SK-MEL-5 (cell line): ENCODE measurements around the gene TSPAN7. TPM values are rescaled to one million over a fixed set of nuclear protein-coding genes. Genes with fewer than 3 reads are reported as not detected.

ENCODE experiments used
- DNase-seq: peaks from one replicate; pipeline ENCODE4 v3.0.0-alpha.2; 2016; ENCODE audit warnings: low read depth, low spot score
- in situ Hi-C: cut with HindIII; loops from 2 replicates; pipeline ENCODE4 v1.10.0; 2016; ENCODE audit warnings: low sequenced_read_pairs, high pct_unique_total_duplicates, low pct_unique_long_range_greater_than_20kb
- total RNA-seq: library from RNA; depleted of rRNA; stranded (reverse); fragments of >200 nt; shearing (Covaris generic); gene quantifications from 2 replicates; pipeline ENCODE4 v1.2.3, GENCODE V29; 2014

TSPAN7 gene
- total RNA-seq, 1 experiment from 2014 or later = 0.74 TPM

DNA sequence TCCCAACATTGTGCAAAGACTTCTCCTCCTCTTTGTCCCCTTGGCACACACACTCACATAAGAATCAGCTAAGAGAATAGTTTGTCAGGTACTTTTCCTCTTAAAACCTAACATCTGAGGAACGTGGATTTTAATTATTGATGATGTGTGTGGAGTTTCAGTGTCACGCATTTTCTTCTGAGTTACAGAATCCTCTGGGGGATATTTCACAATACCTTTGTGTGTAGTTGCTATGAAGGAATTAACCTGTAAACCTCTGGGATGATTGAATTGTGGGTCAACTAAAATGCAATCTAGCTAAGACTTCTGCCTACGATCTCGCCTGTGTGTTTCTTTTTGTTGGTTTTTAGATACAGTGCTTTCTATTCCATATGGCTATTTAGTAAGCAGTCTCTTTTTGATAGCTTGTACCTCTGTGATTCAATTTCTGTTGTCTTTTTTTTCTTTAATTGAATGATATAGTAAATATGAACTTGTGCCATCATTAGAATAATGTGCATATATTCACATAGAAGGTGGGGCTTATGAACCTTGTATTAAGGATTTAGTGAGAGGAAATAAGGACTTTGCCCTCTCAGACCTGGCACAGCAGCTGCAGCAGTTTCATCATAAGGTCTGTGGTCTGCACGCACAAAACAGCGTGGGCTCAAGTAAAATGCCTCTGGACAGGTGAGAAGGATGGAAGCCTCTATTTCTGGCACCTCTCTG is 99.2 kb downstream of the TSPAN7 start:
- DNase-seq = no peak
- in situ Hi-C loops = no loop called here

DNA sequence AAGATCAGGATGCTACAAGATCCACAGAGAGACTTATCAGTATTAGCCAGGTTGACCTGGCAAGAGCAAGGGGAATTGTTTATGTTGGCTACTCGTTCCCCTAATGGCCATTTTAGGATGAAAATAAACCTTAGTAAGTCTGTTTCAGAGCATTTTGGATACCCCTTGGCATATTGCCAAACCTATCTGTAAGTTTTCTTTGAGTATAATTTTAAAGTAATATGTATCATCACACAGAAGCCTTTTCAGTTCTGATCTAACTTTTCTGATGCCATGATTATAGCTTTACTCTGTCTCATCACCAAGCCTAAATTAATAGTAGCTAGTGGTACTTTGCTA is 99.7 kb downstream of the TSPAN7 start:
- in situ Hi-C loops = no loop called here
- DNase-seq = no peak

DNA sequence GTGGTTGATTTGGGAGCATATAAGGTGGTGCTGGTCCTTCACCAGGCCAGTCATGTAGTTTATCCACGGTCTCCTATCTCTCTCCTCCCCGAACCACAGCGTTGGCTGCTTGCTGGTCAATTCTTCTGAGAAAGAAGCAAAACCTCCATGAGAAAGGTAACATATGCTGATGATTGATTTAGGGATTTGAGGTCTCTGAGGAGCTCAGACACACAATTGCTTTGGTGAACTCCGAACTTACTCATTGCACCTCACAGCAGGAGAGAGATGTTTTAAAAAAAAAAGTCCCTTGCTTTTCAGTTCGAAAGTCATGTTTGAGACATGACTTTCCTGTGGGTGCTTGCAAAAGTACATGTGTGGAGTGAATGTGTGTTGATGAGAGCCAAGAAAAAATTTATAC is 100.2 kb downstream of the TSPAN7 start:
- in situ Hi-C loops = no loop called here
- DNase-seq = no peak

DNA sequence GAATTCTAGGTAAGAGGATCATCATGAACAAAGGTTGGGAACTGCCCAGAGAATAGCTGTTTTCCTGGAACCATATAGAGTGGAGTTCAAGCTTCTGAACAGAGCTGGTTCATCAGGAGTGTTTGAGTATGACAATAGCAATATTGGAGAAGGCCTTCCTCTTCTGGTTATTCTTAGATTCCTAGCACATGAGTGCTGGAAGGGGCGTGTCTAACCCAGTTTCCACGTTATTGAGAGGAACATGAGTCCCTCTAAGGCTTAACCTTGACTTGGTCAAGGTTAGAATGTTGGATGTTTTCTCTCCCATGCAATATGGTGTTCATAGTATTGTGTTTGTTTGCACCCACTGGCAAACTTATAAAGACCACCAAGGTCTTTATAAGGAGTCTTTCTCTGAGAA is 101.3 kb downstream of the TSPAN7 start:
- in situ Hi-C loops = no loop called here

DNA sequence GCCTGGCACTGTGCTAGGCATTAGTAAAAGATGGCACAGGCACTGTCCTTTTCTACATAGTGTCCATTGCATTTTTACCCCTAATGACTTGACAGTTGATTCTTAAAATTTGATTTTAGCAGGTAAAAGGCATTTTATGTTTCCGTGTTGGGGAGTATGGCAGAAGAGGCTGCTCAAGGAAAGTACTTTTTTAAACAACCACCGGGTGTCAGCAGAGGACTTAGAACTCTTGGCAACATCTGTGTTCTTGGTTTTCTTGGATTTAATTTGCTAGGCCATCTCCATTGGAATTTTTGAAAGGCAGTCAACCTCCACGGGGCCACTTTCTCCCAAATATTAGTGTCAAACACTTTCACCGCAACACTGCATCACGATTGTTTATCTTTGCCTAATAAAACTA is 102.9 kb downstream of the TSPAN7 start:
- in situ Hi-C loops = no loop called here
- DNase-seq = peak; percentile 55

More for the DNA sequence above, 101.3 kb downstream of the TSPAN7 start:
- DNase-seq = no peak

DNA sequence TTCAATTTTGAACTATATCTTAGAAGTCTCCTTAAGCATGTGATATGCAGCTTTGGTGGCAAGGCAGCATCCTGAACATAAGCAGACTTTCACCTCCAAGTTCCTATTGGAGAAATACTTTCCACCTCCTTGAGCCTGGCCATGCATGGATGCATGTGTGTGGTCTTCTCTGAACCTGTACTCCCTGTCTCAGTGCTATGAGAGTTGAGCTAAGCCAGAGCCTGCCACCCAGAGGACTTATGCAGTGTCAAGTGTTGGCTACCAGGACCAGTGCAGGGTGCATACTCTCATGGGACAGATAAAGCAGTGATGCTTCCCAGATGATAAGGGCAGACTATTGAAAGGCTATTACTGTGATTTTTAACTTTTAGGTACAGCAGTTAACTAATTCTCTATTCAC is 105.6 kb downstream of the TSPAN7 start:
- in situ Hi-C loops = no loop called here
- DNase-seq = no peak

DNA sequence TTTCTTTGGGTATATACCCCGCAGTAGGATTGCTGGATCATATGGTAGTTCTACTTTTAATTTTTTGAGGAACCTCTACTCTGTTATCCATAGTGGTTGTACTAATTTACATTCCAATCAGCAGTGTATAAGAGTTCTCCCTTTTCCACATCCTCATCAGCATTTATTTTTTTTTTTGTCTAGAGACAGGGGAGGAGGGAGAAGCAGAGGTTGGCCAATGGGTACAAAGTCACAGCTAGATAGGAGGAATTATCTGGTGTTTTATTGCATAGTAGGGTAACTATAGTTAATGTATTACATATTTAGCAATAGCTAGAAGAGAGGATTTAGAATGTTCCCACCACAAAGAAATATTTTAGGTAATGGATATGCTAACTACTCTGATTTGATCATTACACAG is 107.4 kb downstream of the TSPAN7 start:
- no peak for DNase-seq
- in situ Hi-C loops = no loop called here

DNA sequence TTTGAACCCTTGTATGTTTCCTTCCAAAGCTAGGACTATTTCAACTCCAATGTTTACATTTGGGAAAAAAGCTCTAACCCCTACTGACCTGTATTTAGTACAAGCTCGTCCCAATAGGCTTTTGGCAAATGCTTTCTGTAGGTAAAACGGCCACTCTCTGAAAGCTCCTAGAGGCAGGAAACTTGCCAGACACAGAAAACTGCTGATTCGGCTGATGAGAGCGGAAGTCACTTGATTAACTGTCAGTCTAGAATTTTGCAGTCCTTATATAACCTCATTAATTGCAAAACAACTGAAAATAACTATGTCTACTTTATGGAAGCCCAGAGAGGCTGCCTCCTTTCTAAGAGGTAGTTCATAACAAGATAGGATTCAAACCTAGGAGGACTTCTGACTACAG is 108.1 kb downstream of the TSPAN7 start:
- no peak for DNase-seq
- in situ Hi-C loops = no loop called here

DNA sequence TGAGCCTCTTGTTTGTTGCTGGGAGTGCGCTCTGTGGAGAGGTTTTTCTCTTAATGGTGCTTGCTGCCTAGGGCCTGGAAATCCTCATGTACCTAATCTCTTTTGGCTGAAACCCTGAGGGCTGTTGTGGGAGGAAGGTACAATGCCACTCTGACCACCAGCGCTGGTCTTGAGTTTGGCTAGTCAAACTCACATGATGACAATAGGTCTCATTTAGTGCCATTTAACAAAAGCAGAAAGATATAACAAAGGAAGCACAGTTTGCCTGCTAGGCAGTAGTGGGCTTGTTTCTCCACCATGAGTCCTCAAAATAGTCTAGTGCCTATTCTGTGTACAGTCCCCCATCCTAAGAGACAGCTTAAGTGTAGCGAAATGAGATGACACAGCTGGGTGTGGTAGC is 111.3 kb downstream of the TSPAN7 start:
- peak; percentile 80 for DNase-seq
- in situ Hi-C loops = no loop called here

DNA sequence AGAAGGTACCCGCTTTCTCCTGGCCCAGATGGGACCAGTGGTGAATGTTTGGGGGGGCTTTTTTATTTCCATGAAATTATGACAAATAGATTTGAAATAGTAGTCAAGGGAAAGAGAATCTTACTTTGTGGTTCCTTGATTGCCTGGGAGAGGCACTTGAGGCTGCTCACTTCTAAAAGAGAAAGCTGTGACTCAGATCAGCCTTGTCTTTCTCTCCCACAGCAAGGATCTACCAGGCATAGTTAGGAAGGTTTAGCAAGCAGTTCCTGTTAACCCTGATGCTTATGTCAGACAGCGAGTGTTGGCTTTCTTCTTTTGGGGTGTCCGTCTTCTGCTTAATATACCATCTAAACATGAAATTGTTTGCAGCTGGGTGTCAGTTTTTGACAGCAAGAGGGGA is 114.5 kb downstream of the TSPAN7 start:
- no peak for DNase-seq
- in situ Hi-C loops = no loop called here

DNA sequence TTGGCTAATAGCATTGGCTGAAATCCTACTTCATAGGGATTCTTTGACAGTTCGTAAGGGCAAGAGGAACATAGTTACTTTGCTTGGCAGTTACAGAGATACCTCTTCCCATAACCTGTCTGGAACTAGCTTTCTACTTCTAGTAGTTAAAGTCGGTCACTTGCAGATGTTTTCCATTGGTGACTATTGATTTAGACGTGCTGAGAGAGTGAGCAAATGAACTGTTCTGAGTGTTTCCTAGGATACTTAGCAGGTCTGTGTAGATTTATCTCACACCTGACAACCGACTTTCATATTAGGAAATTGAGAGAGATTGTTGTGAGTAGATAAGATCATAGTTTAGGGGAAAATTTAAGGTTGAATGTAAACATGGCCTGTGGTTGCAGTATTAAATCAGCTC is 116.8 kb downstream of the TSPAN7 start:
- in situ Hi-C loops = no loop called here
- DNase-seq = no peak

DNA sequence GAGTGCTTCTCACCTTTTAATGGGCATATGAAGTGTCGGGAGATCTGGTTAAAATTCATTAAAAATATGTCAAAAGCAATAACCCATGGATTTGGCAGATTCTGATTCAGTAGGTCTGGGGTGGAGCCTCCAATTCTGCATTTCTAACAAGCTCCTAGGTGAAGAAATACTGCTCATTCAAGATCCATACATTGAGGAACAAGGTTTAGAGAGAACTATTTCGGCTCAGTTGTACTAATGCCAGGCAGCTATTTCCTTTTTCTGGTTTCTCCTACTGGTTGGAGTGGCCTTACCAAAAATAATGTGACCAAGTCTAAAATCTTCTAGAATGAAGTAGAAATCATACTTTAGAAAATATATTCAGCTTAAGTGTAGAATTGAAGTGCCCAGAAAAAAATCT is 117.5 kb downstream of the TSPAN7 start:
- in situ Hi-C loops = no loop called here
- DNase-seq = no peak

DNA sequence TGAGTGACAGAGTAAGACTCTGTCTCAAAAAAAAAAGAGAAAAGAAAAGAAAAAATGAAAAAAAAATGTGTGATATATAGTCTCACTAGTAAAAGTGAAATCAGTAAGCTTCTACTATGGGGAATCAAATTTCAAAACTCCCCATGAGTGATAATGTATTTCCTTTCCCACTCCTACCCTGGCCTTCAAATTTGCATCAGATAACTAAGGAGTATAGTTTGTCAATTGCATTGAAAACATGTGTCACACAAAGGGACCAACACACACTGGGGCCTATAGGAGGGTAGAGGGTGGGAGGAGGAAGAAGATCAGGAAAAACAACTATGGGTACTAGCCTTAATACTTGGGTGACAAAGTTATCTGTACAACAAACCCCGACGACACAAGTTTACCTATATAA is 118.4 kb downstream of the TSPAN7 start:
- in situ Hi-C loops = no loop called here
- no peak for DNase-seq

DNA sequence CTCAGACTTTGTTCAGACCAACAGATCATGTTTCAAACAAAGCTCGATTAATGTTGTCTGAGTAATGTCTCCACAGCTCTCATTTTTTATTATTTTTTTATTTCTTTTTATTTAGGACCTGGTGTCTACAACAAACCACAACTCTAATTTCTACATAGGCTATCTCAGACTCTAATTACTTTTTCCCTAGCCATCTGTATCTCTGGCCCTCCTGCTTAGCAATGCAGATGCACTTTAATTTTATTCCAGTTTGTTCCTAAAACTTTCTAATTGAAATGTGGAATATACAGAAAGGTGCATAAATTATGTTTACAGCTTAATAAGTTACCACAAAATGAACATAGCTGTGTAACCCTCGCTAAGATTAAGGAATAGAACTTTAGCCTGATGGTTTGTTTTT is 120.8 kb downstream of the TSPAN7 start:
- no peak for DNase-seq
- in situ Hi-C loops = no loop called here

DNA sequence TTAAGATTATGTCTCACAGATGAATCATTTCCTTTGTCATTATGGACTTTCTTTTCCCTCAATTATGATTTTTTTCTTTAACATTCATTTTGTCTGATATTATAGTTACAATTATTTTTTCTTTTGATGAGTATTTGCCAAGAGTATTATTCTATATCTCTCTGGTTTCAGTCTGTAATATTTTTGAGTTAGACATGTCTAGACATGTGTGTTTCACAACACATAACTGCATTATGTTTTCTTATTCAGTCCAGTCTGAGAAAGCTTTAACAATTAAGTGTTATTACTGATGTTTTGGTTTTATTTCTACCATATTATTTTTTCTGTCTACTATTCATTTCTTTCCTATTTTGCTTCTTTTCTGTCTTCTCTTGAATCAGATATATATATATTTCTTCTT is 131.6 kb downstream of the TSPAN7 start:
- no peak for DNase-seq
- in situ Hi-C loops = no loop called here

DNA sequence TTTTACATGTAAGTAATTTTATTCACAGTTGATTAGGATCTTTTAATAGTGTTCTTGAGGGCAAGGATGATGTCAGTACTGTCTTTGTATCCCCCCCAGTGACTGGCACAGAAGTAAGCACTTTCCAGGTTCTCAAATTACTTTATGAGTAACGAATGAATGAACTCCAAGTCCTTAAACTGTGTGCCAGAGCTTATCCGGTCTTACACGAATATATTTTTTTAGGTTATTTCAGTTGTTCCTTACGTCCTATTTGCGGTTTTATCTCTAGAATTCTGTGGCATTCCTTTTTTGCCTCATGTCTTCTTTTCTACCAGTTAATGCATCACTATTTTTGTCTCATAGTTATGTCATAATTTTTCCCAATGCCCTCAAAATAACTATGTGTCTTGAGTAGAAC is 133.1 kb downstream of the TSPAN7 start:
- no peak for DNase-seq
- in situ Hi-C loops = no loop called here

DNA sequence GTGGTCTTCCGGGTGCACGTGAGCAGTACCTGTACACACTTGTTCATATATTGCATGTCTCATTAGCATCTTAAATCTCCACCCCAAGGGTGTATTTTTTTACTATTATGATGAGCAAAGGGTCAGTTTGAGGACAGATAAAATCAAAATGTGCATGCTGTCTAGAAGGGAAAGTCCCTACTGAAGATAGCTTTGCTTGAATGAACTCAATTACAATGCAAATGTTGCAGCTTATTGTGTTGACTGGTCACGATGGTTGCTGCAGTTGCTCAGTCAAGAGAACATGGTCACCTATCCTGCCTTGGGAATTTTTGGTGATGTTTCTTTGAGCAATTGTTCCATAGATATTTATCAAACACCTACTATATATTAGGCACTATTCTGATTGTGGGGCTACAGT is 136.1 kb downstream of the TSPAN7 start:
- in situ Hi-C loops = no loop called here
- DNase-seq = no peak

DNA sequence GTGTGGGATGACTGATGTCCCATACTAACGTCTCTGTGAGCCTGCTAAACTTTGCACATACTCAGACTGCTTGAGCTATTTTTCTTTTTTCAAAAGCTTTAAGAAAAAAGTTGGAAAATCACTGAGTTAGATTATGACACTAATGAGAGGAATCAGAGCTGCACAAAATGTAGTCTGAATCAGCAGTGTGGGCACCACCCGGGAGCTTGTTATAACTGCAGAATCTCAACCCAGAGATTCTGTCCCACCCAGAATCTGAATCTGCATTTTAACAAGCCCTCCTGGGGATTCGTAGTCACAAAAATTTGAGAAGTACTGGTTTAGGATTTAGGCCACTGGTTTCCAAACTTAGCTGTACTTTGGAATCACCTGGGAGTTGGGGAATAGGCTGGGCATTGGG is 137.8 kb downstream of the TSPAN7 start:
- in situ Hi-C loops = no loop called here
- DNase-seq = no peak

DNA sequence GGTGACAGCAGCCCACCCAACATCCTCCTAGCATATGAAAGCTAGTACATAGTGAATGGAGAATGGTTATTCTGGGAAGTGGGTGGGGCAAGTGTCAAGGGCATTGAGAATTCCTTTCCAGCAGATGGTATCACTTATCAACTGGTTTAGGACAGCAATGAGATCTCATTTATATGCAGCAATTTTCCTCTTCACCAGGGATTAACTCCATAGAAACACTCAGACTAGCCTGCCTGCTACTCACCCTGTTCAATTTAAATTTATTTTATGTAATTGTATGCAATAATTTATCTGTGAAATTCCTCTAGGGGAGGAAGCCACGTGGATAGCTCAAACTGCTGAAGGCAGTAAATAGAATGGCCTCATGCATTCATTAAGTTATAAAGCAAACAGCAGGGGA is 138.4 kb downstream of the TSPAN7 start:
- in situ Hi-C loops = no loop called here
- no peak for DNase-seq

DNA sequence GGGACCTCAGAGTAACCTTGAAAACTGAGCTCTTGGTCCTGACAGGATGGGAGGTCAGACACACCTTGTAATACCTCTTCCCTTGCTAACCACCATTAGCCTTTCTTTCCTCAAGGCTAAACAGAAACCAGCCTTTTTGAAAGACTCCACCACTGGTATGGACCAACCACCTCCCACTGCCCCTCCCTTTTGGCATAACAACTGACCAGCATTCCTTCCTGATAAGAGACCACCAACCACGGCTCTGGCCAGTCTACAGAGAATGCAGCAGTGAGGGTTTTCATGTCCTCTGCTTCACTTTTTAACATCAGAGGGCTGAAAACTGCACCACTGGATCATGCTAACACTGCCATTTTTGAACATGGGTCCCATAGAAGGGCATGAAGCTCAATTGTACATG is 139.7 kb downstream of the TSPAN7 start:
- in situ Hi-C loops = no loop called here
- no peak for DNase-seq
